GM23338 (cell line): ENCODE measurements around the gene SOX1.

ENCODE experiments used
- CREB1 ChIP-seq: fragments of 250-450 bp; sonication (Bioruptor Pico); IDR thresholded peaks from 2 replicates; pipeline ENCODE4 v1.5.0; 2020; ENCODE audit warnings: low read depth, mild to moderate bottlenecking, moderate library complexity
- CTCF ChIP-seq, 2 experiments: fragments of 200-600 bp in 1 of 2; sonication (generic) in 1 of 2; conservative IDR thresholded peaks; 2 replicates each; pipeline versions ENCODE4 v1.5.1 to v1.6.1; 2016 to 2017; ENCODE audit warnings: antibody characterized with exemption in 2 of 2, low read depth in 2 of 2, mild to moderate bottlenecking in 2 of 2, moderate library complexity in 1 of 2
- EZH2 ChIP-seq: fragments of 200-600 bp; sonication (generic); IDR thresholded peaks from one replicate; pipeline ENCODE4 v1.8.0; 2017; ENCODE audit warnings: antibody characterized with exemption, mild to moderate bottlenecking, low read depth; ENCODE audit not compliant: unreplicated experiment
- EZH2phosphoT487 ChIP-seq: fragments of 200-600 bp; sonication (generic); IDR thresholded peaks from one replicate; pipeline ENCODE4 v1.8.1; 2018; ENCODE audit warnings: antibody characterized with exemption; ENCODE audit not compliant: unreplicated experiment
- POLR2AphosphoS5 ChIP-seq: IDR thresholded peaks from 2 replicates; pipeline ENCODE4 v1.6.1; 2016; ENCODE audit warnings: antibody characterized with exemption, low read depth
- ZNF331 ChIP-seq: fragments of 250-450 bp; sonication (Bioruptor Pico); IDR thresholded peaks from 2 replicates; pipeline ENCODE4 v1.5.0; 2020; ENCODE audit warnings: low read depth, mild to moderate bottlenecking, moderate library complexity
- ZNF462 ChIP-seq: fragments of 250-450 bp; sonication (Bioruptor Pico); IDR thresholded peaks from 2 replicates; pipeline ENCODE4 v1.5.0; 2020; ENCODE audit warnings: mild to moderate bottlenecking, moderate library complexity
- TF ChIP-seq, protein P1 (sequence below): IDR thresholded peaks from one replicate; pipeline ENCODE4 v1.6.1; 2018; ENCODE audit warnings: antibody characterized with exemption; ENCODE audit not compliant: unreplicated experiment

GRCh38 chr13:112032186-112032993, 34.6 kb upstream of the SOX1 start:
- no peak for TF ChIP-seq CTCF (conservative IDR thresholded peaks at IDR 0.05; ENCODE audit: low read depth in 2 of 2)
- TF ChIP-seq, protein P1, sequence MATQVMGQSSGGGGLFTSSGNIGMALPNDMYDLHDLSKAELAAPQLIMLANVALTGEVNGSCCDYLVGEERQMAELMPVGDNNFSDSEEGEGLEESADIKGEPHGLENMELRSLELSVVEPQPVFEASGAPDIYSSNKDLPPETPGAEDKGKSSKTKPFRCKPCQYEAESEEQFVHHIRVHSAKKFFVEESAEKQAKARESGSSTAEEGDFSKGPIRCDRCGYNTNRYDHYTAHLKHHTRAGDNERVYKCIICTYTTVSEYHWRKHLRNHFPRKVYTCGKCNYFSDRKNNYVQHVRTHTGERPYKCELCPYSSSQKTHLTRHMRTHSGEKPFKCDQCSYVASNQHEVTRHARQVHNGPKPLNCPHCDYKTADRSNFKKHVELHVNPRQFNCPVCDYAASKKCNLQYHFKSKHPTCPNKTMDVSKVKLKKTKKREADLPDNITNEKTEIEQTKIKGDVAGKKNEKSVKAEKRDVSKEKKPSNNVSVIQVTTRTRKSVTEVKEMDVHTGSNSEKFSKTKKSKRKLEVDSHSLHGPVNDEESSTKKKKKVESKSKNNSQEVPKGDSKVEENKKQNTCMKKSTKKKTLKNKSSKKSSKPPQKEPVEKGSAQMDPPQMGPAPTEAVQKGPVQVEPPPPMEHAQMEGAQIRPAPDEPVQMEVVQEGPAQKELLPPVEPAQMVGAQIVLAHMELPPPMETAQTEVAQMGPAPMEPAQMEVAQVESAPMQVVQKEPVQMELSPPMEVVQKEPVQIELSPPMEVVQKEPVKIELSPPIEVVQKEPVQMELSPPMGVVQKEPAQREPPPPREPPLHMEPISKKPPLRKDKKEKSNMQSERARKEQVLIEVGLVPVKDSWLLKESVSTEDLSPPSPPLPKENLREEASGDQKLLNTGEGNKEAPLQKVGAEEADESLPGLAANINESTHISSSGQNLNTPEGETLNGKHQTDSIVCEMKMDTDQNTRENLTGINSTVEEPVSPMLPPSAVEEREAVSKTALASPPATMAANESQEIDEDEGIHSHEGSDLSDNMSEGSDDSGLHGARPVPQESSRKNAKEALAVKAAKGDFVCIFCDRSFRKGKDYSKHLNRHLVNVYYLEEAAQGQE, result no peak
- no peak for TF ChIP-seq POLR2AphosphoS5
- no peak for TF ChIP-seq EZH2
- TF ChIP-seq CREB1 (CRISPR knock-in tag), result no peak
- no peak for TF ChIP-seq EZH2phosphoT487
- no peak for TF ChIP-seq ZNF331
- TF ChIP-seq ZNF462 (CRISPR knock-in tag), result no peak
